HT-29 (cell line): ENCODE measurements around the gene CABP7. TPM values are rescaled to one million over a fixed set of nuclear protein-coding genes. Genes with fewer than 3 reads are reported as not detected.

ENCODE experiments used
- DNase-seq: peaks from one replicate; pipeline ENCODE4 v3.0.0-alpha.2; 2015; ENCODE audit warnings: low spot score
- total RNA-seq: library from RNA; depleted of rRNA; stranded (reverse); fragments of >200 nt; shearing (Covaris generic); gene quantifications from 2 replicates; pipeline ENCODE4 v1.2.3, GENCODE V29; 2014

Gene CABP7
- total RNA-seq, 1 experiment from 2014 or later: not detected

- no peak for DNase-seq
These were observed 2.8 kb downstream of the CABP7 start for GRCh38 chr22:29722587-29722986.

DNA sequence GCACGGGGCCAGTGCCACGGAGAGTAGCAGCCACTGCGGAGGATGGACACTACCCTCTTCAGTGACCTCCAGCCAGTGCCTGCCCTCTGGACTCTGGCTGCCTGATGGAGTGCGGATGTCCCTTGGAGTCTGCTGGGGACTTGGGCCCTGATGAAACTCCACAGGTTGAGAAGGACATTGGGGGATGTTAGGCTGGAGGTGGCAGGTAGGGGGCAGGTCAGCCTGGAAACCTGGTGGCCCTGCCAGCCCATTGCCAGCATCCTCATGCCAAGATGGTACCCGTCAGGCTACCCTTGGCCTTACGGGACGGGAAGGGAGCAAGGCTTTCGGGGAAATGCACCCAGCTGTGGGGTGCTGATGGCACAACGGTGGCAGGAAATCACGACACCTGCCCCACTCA, 4.0 kb downstream of the CABP7 start:
- DNase-seq: no peak

GRCh38 chr22:29724843-29725242, 5.0 kb downstream of the CABP7 start:
- no peak for DNase-seq

GRCh38 chr22:29726106-29726505, 6.3 kb downstream of the CABP7 start:
- no peak for DNase-seq

- no peak for DNase-seq
These were observed 6.8 kb downstream of the CABP7 start for GRCh38 chr22:29726512-29727130.

GRCh38 chr22:29727131-29727523, 7.3 kb downstream of the CABP7 start:
- DNase-seq: peak; percentile 34

- DNase-seq: no peak
These were observed 9.4 kb downstream of the CABP7 start for GRCh38 chr22:29729161-29729560.

DNA sequence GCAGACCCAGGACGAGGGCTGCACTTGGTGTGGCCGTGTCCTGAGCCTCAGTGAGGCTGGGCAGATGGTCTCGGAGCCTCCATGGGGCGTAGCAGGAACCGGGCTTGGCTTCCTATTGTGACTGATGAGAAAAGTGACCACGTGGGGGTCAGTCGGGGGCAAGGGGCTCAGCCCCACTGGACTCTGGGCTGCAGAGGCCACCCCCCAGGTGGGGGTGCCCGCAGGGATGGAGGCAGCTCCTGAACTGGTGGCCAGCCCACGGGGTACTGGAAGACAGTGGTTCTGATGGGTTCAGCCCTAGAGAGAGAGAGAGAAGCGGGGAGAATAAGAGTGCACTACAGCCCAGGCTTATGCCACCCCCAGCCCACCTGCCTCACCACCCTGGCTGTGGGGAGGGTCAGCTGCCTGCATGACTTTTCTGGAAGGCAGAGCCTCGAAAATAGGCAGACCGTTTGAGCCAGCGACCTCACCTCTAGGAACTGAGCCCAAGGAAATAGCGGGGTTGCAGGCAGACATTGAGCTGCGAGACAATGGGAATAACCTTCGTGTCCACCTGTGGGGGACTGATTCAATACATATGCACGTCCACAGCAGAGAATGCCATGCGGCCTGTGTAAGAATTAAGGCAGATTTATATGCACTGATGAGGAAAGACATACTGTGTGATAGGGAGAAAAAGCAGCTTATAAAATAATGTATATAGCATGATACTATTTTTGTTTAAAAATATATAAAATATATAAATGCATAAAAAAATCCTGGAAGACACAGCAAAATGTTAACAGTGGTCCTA, 11.5 kb downstream of the CABP7 start:
- no peak for DNase-seq

DNA sequence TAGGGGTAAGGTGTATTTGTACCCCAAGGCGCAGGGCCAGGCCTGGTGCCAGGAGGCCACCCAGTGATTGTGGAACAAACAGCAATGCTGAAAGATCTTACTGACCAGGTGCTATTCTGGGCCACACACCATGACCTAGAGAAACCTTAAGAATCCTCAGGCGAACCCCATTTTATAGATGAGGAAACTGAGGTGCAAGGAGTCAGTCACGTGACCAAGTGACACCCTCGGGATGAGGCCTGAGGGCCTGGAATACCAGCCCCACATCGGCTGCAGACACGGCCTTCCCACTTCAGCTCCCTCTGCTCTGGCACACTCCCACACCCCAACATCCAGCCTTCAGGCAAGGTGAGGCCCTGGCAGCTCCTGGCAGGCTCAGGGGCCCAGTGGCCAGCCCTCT, 13.1 kb downstream of the CABP7 start:
- no peak for DNase-seq

DNA sequence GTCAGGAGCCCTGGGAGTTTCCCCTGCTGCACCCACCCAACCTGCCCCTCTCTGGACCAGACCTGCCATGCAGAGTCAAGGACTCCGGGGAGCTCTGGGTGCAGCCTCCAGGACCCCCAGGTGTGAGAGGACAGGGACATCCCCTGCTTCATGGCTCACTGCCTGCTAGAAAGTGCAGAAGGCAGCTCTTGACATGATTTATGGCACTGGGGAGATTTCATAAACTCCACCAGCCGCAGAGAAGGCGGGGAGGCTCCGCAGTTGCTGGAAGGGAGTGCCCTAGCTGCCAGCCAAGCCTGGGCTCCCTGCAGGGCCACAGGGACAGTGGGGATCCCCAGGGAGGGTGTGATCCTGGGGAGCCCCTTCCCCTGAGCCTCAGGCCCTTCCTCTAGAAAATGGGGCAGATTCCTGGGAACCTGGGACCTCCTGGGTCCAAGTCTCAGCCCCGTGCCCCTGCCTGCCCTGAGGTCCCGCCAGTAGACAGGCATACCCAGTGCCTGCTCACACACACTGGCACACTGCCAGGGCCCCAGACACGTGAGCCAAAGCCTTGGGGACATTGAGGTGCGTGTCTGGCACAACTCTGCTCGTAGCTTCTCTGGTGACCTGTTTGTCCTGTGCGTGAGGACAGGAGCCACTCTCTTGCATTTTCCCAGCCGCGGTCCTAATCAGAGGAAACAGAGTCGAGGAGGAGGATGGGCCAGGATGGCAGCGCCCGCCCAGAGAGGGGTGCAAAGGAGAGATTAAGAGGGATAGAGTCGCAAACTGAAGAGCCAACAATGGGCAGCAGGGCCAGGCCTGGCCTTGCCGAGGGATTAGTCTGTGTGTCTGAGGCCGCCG, 13.8 kb downstream of the CABP7 start:
- peak; percentile 41 for DNase-seq

DNA sequence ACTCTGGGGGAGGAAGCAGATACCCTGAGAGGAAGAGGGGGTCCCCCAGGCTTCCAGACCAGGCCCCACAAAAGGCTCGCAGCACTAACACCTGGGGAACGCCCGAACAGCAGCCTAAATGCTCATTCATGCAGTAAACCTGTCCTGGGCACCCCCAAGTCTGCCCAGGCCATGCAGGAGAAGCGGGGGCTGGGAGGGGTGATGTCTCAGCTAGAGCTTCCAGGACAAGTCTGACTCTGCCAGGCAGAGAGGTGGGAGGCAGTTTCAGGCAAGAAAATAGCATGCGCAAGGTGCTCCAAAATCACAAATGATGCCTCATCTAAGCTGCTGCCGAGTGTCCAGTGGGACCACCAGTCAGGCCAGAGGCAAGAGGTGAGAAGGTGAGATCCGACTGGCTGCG, 14.6 kb downstream of the CABP7 start:
- no peak for DNase-seq

DNA sequence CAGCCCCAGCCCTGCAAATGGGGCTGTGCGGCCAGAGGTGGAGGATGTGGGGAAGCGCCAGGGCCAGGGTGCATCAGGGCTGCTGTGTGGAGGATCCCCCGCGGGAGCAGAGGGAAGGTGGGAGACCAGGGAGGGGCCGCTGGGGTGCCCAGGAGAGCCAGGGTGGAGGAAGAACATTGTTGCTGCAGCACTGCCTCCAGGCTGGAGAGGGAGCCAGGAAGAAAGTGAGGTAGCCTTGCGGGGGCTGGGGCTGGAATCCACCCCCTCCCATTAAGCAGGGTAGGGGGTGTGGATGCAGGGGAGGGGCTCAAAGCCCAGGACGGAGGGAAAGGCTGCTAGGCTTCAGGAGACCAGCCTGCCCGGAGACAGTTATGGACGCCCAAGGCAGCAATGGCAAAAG, 15.0 kb downstream of the CABP7 start:
- no peak for DNase-seq

- DNase-seq: no peak
These were observed 15.6 kb downstream of the CABP7 start for GRCh38 chr22:29735416-29735815.

GRCh38 chr22:29737251-29738117, 17.7 kb downstream of the CABP7 start:
- DNase-seq: no peak

DNA sequence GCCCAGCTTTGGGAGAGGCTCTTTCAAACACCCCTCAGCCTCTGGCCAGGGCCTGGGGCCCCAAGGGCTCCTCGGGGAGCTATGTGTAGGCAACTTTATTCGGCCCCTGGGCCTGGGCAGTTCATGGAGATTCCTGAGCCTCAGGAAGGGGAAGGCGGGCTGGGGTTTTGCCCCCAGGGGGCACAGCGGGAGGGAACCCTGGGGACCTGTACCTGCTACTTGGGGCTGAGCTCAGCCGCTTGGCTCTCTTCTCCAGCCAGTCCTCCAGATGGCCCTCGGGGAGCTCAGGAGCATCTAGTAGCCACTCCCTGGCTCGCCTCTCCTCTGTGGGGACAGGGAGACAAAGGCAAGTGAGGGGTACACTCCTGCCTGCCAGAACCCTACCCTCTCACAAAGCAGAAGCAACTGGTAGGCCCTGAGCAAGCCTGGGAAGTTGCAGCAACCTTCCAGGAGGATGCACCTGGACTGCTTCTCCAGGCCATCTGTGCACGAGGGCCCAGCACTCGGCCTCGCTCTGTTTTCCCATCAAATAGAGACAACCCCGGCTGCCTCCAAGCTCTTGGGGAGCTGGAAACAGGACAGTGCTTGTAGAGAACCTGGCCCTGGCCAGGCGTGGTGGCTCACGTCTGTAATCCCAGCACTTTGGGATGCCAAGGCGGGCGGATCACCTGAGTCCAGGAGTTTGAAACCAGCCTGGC, 18.5 kb downstream of the CABP7 start:
- no peak for DNase-seq

- DNase-seq: no peak
These were observed 19.6 kb downstream of the CABP7 start for GRCh38 chr22:29739346-29739875.

GRCh38 chr22:29740216-29740615, 20.4 kb downstream of the CABP7 start:
- no peak for DNase-seq

GRCh38 chr22:29741926-29742325, 22.1 kb downstream of the CABP7 start:
- no peak for DNase-seq

DNA sequence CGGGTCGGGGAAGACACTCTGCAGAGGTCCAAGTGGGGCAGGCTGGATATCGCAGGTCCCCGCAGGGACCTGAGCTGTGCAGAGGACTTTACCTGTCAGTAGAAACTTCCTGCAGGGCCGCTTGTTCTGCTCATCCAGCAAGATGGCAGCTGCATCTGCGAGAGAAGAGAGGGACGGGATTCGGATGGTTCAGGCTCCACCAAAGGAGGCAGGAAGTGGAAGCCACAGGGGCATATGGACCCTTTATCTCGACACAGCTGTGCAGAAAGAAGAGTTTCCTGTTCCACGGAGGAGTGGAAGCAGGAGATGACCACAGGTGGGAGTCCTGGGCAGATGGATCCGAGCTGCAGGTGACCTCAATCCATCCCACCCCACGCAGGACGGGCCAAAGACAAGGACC, 22.5 kb downstream of the CABP7 start:
- DNase-seq: no peak

GRCh38 chr22:29744902-29745301, 25.1 kb downstream of the CABP7 start:
- no peak for DNase-seq

- no peak for DNase-seq
These were observed 28.0 kb downstream of the CABP7 start for GRCh38 chr22:29747832-29748231.
